Stimulated activated CD4-positive, alpha-beta T cell treated with anti-CD3 and anti-CD28 coated beads, Interleukin-1b, Interleukin-23, amount 100 ng/mL, for 4 hours (primary cell): Measurements from ENCODE around the gene HOXB9.

Source experiments
- DNase-seq, 2 donors: peaks; one replicate each; pipeline ENCODE4 v3.0.0-alpha.2; 2020; ENCODE audit warnings: low read depth in 2 of 2

HOXB9 gene

DNA sequence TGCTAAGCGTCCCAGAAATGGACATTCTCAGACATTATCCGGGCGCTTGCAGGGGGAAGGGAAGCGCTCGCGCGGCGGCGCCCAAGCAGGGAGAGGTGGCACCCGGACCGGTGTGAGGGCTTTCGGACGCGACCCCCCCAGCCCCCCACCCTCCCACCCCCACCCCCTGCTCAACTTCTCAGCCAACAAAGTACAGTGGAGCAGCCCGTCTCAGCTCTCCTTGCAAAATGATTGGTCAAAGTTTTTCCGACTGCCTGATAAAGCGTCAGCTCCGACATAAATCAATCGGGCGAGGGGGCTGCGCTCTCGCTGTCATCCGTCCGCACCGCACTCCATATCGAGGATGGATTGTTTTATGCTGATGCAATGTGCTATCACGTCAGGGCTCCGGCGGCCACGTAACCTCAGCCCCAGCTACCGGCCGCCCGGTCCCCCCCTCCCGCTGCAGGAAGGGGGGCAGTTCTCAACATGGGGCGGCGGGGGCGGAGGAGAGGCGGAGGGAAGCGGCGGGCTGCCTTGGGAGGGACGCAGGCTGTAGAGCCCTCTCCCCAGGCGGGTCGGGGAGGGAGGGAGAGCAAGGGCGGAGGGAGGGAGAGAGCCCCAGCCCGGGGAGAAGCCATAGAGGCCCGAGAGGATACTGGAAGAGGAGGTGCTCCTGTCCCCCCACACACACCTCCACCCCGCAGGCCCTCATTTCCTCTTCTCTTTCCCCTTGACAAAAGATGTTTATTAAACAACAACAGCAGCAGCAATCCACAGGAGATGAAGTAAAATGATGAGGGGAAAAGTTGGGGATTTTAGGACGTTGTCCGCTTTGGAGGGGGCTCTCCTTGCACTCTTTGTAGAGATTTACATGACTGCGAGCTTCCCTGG is at the start of gene HOXB9:
HOXB9 (minus strand) TSS at position 114 of the 873 bp plus-strand sequence; CDS start at position 25, 89 bp downstream.
- peak; percentile 49 to 52 for DNase-seq

DNA sequence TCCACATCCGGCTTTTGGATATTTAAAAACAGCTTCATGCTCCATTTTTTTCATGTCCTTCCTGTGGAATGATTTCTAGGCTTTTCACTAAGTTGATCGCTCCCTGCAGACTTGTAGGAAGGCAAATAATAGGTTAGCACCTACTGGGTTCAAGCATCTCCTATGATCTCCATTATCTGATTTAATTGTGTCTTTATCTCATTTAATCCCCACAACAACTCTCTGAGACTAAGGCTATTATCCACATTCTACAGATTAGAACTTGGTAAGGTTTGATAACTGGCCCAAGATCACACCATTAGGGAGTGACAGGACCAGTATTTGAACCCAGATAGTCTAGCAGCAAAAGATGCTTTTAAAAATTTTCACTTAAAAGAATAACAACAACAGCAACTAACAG is 46.2 kb upstream of the HOXB9 start:
- no peak for DNase-seq

DNA sequence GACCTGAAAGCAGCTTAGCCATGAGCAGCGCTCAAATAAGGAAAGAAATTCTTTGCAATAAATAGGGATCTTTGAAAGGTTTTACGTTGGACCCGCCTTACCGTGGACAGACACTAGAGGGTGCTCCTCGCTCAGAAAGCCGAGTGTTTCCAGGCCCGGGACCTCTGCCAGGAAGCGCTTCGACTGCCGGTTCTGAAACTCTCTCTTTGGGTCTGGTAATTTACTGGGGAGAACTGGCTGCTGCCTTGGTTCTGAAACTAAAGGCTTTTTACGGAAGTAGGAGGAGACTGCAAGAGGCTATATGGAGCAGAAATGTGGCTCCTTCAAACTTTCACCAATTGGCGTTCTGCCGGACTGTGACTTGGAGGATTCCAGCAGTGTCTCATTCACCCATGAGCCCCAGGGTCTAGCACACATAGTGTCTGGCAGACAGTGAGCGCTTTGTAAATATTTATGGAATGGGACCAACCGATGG is 45.6 kb upstream of the HOXB9 start:
- peak; percentile 61 to 68 for DNase-seq

DNA sequence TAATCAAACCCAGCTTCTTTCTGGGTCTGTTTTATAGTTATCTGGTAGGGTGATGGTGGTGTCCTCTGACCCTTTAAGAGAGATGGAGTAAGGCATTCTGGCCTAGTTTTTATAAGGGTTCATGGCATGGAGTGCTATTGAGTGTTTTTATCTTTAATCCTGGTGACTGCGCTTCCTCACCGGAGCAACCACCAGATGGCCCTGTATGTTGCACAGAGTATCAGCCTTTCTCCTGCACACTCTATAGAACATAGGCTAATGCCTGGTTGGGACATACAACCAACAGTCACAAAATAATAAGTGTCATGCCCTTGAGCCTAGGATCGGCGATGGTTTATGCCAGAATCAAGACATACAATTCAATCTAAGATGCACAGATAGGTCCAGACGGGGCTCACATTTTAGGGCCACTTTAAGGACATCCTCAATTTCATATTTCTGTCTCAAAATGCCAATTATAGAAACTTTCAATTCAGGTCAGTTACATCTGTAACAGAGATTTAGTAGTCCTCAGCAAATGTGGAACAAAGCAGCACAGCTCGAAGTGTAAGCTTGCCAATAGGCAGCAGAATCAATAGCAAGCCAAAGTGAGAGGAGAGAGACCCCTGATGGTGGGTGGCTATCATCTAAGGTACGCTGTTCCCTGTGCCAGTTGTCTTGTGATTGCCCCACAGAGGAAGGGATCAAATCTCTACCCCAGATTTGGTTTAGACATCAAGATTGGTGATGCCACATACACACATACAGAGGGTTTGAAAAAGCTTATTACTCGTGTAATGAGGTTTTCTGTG is 37.2 kb upstream of the HOXB9 start:
- no peak for DNase-seq

DNA sequence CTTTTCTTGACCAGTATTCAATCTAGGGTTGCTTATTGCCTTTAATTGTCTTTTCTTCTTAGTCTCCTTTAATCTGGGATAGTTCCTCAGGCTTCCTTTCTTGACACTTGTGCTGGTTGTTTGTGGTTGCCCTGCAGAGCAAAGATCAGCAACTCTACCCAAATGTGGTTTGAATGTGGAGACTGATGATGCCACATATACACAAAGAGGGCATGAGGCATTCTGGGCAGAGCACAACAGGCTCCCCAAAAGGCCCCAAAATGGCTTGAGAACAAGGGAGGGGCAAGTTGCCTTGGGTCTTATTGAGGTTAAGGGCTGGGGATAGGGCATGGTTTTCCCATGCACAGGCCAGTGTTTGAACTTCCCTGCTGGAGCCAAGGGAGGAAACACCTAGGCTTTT is 29.8 kb upstream of the HOXB9 start:
- no peak for DNase-seq

DNA sequence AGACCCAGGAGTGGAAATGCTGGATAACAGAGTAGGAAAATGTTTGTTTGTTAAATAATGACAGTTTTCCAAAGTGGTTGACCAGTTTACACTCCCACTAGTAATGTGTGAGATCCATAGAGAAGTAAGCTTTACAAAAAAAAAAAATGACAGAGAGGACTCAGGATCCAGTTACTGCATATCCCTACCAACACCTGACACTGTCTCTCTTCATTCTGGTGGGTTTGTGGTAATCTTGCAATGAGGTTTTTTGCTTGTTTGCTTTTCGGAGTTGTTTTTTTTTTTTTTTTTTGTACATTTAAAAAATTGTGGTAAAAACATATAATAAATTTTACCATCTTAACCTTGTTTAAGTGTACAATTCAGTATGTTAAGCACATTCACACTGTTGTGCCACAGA is 23.6 kb upstream of the HOXB9 start:
- DNase-seq = no peak

DNA sequence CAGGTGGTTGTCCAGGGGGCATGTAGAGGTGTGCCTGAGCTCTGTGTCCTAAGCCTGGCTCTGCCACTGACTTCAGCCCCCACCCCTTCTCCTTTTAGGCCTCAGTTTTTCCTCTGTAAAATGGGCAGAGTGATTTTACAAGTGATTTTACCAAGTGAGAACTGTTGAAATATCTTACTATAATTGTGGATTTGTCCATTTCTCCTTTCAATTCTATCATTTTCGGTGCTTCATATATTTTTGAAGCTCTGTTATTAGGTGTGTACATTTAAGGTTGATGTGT is 21.7 kb upstream of the HOXB9 start:
- no peak for DNase-seq

DNA sequence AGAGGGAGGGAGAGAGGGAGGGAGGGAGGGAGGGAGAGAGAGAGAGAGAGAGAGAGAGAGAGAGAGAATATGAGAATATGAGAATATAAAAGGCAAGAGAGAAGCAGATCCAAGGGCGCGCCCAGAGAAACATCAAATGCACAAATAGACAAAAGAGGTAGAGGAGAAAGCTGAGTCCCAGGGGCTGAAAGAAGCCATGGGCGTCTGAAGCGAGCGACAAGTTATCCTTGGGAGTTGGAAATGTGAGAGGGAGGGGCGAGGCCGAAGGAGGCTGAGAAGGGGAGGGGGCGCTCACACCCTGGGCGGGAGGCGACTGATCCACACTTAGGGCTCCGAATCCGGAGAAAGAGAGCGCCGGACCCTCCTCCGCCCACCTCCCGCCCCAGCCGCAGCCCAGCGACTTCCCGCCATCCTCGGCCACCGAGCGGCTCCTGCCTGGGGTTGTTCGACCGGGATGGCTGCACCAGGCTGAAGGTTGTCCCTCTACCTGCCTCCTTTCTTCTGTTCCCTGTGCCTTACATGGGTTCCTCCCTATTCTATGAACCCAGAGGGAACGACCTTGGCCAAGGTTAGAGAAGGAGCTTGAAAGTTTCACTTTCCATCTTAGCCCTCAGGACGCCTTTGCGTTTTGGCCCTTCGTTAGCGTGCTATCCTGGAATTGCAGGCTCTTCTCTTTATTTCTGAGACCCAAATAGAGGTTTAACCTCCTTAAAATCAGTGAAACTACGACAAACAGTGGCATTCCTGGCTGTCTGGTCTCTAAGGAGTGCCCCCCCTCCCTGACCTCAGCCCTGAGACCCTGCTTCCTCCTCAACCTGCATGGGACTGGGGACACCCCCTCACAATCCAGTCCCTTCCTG is 21.2 kb upstream of the HOXB9 start:
- DNase-seq = no peak

DNA sequence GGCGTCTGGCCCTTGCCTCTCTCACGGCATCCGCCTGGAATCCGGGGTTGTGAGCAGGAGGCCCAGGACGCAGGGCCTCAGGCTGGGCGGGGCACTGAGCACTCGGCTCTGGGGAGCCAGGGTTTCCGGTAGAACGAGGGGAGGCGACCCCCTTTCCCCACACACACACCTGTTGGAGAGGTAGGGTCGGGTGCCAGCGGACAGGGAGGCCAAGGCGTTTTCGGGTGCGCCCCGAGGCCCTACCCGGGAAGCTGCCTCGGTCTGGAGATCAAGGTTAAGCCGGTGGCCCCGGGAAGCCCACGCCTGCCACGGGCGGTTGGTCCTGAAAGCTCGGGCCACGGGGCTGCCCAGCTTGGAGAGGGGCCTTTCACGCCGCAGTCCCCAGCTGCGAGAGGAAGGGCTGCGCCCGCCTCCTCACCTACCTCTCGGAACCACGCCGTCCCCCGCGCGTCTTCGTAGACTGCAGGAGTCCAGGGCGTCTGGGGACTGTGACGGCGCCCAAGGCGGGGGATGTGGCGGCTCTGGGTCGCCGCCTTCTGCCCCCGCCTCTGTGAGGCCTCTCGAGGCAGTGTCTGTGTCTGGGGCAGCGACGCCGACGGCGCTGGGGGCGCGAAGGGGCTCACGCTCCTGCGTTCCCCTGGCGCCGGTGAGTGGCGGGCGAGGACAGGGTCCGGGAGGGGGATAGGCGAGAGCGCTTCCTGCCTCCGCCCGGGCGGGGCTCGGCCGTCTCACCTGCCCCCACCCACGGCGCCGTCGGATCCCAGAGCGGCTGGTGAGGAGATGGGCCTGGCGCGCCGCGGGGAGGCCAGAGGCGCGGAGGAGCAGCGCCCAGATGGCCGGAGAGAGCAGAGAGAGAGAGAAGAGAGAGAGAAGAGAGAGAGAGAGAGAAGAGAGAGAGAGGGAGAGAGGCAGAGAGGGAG is 20.3 kb upstream of the HOXB9 start:
- peak in 1 of 2 donors; percentile 12 for DNase-seq

DNA sequence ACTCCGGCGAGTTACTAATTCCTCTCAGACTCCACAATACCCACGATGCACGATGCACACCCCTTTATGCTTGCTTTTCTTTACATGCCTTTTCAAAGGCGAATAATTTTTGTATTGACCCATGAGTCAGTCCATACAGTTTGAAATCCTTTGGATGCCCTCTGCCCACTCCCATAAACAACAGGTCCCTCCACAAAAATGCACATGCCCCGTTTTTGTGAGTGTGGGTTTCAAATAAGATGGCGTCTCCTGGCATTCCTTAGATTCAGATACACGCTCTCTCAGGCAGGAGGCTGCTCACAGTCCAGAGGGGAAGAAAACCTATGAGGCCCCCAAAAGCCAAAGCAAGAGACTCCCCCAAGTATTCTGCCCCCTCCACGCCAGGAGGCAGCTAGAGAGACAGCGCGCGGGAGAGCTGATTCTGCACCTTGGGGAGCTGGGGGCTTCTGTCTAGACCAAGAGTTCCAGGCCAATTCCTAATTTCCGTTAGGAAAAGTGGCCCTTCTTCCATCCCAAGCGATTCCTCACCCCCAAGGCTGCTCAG is 19.6 kb upstream of the HOXB9 start:
- DNase-seq = no peak

DNA sequence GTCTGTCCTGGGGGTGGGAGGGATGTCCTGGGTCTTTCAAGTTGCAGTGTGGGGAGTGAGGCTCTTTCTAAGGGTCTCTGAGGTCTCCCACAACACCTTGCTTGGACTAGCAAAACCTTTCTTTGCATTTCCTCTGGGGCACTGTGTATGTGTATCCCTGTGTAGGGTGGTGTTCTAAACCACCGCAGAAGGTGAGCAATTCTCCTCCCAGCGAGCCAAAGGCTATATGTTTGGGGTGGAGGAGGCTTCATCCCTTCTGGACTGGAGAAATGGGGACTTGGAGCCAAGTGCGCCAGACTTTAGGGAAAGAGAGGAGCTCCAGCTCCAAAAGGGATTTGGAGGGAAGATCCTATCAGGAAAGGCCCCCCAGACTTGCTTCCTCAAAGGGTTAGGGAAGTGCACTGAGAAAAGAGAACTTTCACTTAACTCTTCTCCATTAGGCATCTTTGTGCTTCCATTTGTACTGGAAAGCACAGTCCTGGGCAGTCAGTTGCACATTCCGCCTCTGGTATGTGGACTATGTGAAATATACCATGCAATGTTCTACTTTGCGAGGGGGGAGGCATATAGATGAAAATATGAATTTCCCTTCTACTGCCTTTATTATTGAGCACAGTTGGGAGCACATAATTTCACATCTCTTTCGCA is 18.9 kb upstream of the HOXB9 start:
- no peak for DNase-seq

DNA sequence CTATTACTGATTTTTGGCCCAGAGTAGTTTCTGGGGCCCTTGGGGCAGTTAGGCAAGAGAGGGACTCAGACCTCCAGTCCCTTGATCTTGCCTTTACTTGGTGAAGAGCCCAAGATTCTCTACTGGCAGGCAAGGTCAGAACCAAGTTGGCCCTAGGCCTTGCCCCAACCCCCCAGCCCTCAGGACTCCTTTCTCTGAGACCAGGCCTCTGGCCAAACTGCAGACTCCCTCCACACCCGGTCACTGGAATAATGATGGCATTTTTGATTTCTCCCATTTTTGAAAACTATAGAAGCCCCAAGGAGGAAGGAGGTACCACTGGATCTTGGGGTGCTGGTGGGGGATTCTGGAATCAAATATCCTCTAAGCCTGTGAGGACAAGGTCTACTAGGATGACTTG is 18.0 kb upstream of the HOXB9 start:
- no peak for DNase-seq

DNA sequence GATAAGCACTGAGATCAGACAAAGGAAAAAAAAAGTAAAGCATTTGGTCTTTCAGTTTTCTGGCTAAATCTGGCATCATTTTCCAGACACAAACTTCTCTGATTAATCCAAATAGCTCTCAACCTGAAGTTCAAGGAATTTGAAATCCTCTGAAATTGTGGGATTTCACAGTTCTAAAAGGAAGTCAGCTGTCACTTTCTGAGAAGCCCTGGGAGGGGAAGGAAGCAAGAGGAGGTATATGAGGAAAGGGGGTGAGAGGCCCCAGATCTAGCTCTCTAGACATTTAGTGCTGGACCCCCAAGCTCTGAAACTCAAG is 17.5 kb upstream of the HOXB9 start:
- DNase-seq = no peak

DNA sequence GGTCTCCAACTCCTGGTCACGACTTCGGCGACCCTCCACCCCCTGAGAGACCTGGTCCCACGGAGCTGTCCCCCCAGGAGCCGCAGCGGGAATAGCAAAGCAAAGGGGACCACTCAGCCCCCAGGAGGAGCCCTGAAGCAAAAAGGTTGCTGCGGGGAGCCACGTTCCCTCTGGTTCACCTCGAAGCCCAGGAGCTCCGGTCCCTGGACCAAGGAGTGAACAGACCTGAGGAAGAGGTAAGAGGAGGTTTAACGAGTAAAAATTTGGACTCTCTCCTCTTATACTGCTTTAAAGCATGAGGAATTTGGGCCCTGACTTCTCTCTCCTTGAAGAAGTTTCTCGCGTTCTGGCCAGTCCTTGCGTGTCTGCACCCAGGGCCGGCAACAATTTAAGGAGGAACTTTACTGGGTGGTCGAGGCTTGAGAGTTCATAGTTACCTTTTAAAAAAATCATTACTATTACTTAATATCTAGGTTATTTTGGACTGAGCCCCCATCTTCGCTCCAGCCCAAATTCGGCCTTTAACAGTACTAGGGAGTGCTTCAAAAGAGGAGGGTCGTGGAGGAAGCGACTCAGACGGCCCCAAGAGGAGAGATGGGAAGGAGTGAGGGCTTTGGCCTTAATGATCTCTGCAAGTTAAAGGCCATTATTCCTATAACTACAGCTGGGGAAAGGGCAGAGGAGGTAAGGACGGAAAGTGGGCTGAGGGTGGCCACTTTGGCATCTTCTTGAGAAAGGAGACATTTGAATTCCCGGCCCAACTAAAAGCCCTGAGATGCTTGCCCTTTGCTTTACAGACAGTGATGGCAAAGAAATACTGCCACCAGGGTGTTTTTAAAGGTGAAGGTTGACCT is 16.9 kb upstream of the HOXB9 start:
- DNase-seq = no peak

DNA sequence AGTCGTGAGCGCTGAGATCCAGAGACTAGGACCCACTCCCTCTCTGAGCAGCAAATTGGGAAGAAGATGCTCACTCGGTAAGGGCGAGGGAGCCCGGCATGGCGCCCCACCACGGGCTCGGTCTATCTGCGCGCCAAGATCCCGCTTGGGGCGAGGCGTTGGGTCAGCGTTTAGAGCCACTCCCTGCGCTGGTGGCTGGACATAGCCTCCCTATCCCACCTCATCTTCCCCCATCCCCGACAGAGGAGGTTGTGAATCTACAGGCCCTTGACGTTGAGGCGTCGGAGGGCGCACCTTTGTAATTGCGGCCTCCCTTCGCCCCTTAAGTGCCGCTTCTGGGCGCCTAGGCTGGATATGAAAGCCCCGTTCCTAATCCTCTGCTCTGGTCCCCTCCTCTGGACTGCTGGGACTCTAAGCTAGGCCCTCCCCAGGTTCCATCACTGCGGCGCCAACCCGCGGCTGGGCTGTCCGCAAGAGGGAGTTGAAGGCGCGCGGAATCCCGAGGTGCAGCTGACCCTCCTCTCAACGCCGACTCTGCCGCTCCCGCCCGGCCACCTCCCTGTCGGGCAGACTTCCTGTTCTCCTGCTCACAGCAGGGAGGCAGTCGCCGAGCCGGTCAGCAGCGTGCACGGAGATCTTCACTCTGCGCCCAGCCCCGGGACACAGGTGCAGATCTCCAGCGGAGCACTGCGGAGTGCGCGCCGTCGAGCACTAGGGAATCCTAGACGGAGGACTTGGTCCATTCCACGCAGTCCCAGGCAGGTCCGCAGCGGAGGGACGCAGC is 16.1 kb upstream of the HOXB9 start:
- DNase-seq = no peak

DNA sequence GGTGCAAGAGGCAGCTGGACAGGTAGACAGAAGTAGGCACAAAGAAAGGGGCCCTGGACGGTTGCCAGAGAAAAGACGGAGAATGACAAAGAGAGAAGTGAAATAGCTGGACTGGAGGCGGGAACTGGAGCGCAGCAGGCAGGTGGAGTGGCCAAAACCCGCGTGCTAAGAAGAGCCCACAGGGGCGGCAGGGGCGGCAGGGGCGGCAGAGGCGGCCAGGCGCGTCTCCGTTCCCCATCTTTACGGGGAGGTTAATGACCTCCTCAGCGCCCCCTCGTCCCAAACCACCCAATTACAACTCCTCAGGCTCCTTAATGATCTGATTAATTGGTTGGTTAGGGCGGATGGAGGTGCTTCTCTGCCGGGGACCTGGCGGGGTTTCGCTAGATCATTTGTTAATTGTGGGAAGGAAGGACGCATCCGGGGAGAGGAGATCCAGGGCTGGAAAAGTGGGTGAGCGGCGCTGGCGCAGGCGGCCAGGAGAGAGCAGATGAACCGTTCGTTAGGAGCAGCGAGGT is 15.4 kb upstream of the HOXB9 start:
- no peak for DNase-seq

DNA sequence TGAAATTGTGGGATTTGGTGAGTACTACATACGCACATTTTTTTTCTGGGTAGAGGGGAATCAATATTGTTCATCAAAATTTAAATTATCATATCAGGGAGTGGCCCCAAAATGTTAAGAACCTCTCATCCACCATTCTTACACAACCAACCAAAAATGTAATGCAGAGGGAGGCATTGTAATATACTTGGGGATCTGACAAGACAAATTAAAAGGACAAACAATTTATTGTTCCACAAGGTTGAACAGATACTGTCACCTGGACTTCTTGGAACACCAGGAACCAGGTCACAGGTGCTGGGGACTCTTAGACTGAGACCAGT is 14.7 kb upstream of the HOXB9 start:
- no peak for DNase-seq

DNA sequence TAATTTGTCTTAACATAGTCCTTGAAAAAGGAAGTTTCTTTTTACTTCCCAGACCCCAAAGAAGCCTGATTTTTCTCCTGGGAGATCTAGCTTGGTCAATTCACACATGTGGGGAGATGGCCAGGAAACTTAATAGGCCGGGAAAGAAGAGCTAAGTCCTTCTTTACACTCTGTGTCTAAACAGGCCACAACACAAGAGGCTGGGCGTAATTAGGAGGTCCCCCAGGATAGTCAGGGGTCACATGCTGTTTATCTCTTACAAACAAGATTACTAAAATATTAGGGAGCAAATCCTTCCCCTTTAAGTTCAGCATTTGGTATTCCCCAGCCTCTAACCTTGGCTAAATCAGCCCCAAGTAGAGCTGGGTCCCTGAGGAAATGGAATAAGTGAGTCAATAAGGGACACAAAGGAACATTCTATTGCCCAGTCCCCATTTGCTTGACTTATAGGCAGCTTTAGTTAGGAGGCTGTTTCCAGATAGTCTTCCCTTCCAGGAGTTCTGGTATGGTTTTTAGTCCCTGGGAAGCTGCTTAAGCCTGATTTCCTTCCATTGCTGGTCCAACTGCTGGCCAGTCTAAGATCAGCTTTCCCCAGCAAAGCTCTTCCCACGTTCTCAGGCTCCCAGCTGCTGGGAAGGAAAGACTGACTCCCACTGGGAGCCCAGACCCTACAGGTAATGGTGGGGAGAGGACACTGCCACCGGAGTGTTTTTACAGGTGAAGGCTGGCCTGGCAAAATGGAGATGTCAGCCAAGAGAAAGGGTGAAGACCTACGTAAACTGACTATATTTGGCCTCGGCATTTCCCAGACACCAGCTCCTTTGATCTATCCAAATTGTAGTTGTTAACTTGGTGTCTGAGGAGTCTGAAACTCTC is 14.1 kb upstream of the HOXB9 start:
- DNase-seq = no peak
